Stimulated activated naive B cell treated with anti-CD40 and anti-IgM and Interleukin-4, amounts not matched to agents 10 μg/mL and 1 μg/mL and 100 μg/mL, for 72 hours (primary cell): ENCODE data around the gene MAVS.
"Not testable (repeated sequence)": the region's sequence is repeated elsewhere in the genome, so short reads cannot be mapped to it uniquely, and the experiment has no call there.

ENCODE experiments used
- ATAC-seq, 2 donors: fragments of 150-1000 bp; cut with Tn5 transposase; replicated peaks; 2 replicates each; pipeline ENCODE4 v1.10.0; 2021; ENCODE audit warnings: moderate library complexity in 1 of 2
- DNase-seq: peaks from one replicate; pipeline ENCODE4 v3.0.0; 2021
- H3K27ac Mint-ChIP-seq: one replicate; pipeline ENCODE4 v1.8.0; 2022; ENCODE audit warnings: mild to moderate bottlenecking, mixed read lengths
- H3K27me3 Mint-ChIP-seq, 2 donors: one replicate each; pipeline ENCODE4 v1.8.0; 2022; ENCODE audit warnings: mixed read lengths in 2 of 2
- H3K36me3 Mint-ChIP-seq, 2 donors: one replicate each; pipeline ENCODE4 v1.8.0; 2022; ENCODE audit warnings: mixed read lengths in 2 of 2, mild to moderate bottlenecking in 1 of 2
- H3K4me1 Mint-ChIP-seq, 2 donors: one replicate each; pipeline ENCODE4 v1.8.0; 2022; ENCODE audit warnings: mixed read lengths in 2 of 2, mild to moderate bottlenecking in 1 of 2
- H3K4me3 Mint-ChIP-seq, 2 donors: one replicate each; pipeline ENCODE4 v1.8.0; 2022; ENCODE audit warnings: mild to moderate bottlenecking in 2 of 2, mixed read lengths in 2 of 2, moderate library complexity in 1 of 2
- H3K9me3 Mint-ChIP-seq, 2 donors: one replicate each; pipeline ENCODE4 v1.8.0; 2022; ENCODE audit warnings: mixed read lengths in 2 of 2, mild to moderate bottlenecking in 1 of 2

MAVS gene

GRCh38 chr20:3821996-3822395 lies 24.6 kb upstream of the MAVS start:
- Mint-ChIP-seq H3K9me3 (no peaks in the 10 kb centered on the region), H3K4me3 (peak overlapping the region; percentile 87 to 95)

GRCh38 chr20:3823881-3824280 lies 22.8 kb upstream of the MAVS start:
- ATAC-seq, result no peak
- H3K27me3 Mint-ChIP-seq, result no peaks in the 10 kb centered on the region
- peaks cover 14 to 31% of the 10 kb centered on the region in 2 donors for H3K4me1 Mint-ChIP-seq
- H3K4me3 Mint-ChIP-seq, result no peak overlapping the region
- peaks cover 26 to 45% of the 10 kb centered on the region in 2 donors for H3K36me3 Mint-ChIP-seq
- H3K9me3 Mint-ChIP-seq, result no peaks in the 10 kb centered on the region
- no peak overlapping the region for H3K27ac Mint-ChIP-seq
- DNase-seq, result no peak

More at GRCh38 chr20:3821996-3822395, 24.6 kb upstream of the MAVS start:
- DNase-seq (no peak), ATAC-seq (no peak)
- peak overlapping the region; percentile 98 for H3K27ac Mint-ChIP-seq
- no peaks in the 10 kb centered on the region for H3K27me3 Mint-ChIP-seq
- peaks cover 21 to 32% of the 10 kb centered on the region in 2 donors for H3K36me3 Mint-ChIP-seq
- peaks cover 20 to 39% of the 10 kb centered on the region in 2 donors for H3K4me1 Mint-ChIP-seq

DNA sequence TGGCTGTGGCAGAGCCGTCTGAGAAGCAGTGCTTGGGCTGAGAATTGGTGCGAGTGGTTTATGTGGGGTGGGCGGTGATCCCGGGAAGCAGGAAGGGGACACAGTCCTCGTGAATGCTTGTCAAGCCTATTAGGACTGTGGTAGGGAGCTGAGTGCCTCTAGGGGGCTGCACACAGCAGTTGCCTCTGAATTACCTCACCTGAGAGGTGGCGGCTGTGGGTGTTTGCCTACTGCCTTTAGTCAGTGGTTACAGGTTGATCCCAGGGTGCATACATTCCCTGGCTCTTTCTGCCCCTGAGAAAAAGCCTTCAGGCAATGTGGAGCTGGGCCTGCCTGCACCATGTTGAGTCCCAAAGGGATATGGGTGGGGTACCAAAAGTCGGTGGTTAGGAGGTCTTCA lies 21.1 kb upstream of the MAVS start:
- Mint-ChIP-seq H3K4me1 (peaks cover 14 to 18% of the 10 kb centered on the region in 2 donors), H3K27me3 (no peaks in the 10 kb centered on the region), H3K36me3 (peaks cover 29 to 45% of the 10 kb centered on the region in 2 donors), H3K9me3 (no peaks in the 10 kb centered on the region), H3K4me3 (no peak overlapping the region), H3K27ac (no peak overlapping the region)
- ATAC-seq, result no peak
- no peak for DNase-seq

DNA sequence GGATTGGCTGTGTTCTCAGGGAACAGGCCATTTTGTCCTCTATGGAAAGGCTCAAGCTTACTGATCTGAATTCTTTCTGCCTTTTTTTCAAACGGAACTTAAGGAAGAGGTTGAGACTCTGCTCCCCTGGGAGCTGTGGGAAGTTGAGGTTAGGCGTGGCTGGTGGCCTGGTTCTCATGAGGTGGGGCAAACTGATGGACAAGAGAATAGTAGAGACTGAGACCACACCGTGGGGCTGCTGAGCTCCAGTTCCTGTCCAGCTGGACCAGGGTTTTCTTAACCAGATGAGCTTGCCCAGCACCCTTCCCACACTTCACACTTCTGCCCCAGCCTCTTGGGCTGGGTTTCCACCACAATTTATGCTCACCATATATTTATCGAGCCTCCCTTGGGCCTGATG lies 20.2 kb upstream of the MAVS start:
- H3K27me3 Mint-ChIP-seq, result no peaks in the 10 kb centered on the region
- peaks cover 31 to 45% of the 10 kb centered on the region in 2 donors for H3K36me3 Mint-ChIP-seq
- DNase-seq (no peak), ATAC-seq (no peak)
- no peak overlapping the region for H3K4me3 Mint-ChIP-seq
- no peaks in the 10 kb centered on the region for H3K9me3 Mint-ChIP-seq
- peaks cover 11 to 14% of the 10 kb centered on the region in 2 donors for H3K4me1 Mint-ChIP-seq
- H3K27ac Mint-ChIP-seq, result no peak overlapping the region

GRCh38 chr20:3828798-3829197 lies 17.8 kb upstream of the MAVS start:
- no peak for ATAC-seq
- peaks cover 8 to 9% of the 10 kb centered on the region in 2 donors for H3K4me1 Mint-ChIP-seq
- no peak for DNase-seq
- H3K36me3 Mint-ChIP-seq, result peaks cover 27 to 35% of the 10 kb centered on the region in 2 donors
- H3K9me3 Mint-ChIP-seq, result no peaks in the 10 kb centered on the region
- no peak overlapping the region for H3K27ac Mint-ChIP-seq
- H3K4me3 Mint-ChIP-seq, result no peak overlapping the region
- H3K27me3 Mint-ChIP-seq, result no peaks in the 10 kb centered on the region

DNA sequence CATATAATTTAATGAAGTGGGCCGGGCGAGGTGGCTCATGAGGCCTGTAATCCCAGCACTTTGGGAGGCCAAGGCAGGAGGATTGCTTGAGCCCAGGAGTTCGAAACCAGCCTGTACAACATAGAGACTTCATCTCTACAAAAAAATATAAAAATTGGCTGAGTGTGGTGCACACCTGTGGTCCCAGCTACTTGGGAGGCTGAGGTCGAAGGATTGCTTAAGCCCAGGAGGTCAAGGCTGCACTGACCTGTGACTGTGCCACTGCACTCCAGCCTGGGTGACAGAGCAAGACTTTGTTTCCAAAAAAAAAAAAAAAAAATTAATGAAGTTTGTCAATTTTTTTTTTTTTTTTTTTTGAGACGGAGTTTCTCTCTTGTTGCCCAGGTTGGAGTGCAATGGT lies 16.7 kb upstream of the MAVS start:
- H3K4me3 Mint-ChIP-seq, H3K27ac Mint-ChIP-seq, H3K4me1 Mint-ChIP-seq, H3K9me3 Mint-ChIP-seq, ATAC-seq, DNase-seq, H3K27me3 Mint-ChIP-seq: not testable (repeated sequence)
- H3K36me3 Mint-ChIP-seq, result peaks cover 23 to 31% of the 10 kb centered on the region in 2 donors

DNA sequence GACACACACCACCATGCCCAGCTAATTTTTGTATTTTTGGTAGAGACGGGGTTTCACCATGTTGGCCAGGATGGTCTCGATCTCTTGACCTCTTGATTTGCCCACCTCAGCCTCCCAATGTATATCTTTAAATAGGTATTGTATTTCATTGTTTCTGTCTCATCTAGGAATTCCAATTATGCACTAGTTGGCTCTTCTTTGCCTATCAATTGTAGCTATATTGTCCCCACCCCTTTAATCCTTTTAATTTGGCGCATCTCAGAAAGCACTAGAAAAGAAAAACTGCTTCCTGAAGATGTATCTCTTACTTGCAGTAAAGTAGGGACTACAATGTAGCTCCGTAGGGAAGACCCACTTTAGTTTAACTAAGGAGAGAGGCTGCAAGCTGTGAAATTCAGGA lies 10.5 kb upstream of the MAVS start:
- Mint-ChIP-seq H3K27ac (no peak overlapping the region), H3K36me3 (peaks cover 6 to 9% of the 10 kb centered on the region in 2 donors), H3K9me3 (no peaks in the 10 kb centered on the region), H3K27me3 (no peaks in the 10 kb centered on the region), H3K4me3 (no peak overlapping the region), H3K4me1 (peaks cover 0 to 3% of the 10 kb centered on the region in 2 donors)
- DNase-seq, result no peak
- no peak for ATAC-seq

DNA sequence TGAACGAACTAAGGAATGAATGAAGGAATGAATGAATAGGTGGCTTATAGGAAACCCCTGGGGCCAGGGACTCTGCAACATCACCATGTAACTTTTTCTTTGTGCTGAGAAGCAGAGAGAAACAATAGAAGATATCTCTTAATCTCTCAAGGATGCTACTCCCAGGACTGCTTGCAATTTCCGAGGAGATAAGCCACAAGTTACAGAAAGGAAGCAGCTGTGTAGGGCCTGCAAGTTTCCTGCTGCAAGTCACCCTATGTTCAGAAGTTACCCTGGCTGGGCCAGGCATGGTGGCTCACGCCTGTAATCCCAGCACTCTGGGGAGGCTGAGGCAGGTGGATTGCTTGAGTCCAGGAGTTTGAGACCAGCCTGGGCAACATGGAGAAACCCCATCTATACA lies 7.3 kb upstream of the MAVS start:
- H3K27ac Mint-ChIP-seq, result no peak overlapping the region
- DNase-seq (no peak), ATAC-seq (no peak)
- H3K4me1 Mint-ChIP-seq, result peaks cover 0 to 3% of the 10 kb centered on the region in 2 donors
- H3K27me3 Mint-ChIP-seq, result no peaks in the 10 kb centered on the region
- H3K4me3 Mint-ChIP-seq, result no peak overlapping the region
- peaks cover 5 to 9% of the 10 kb centered on the region in 2 donors for H3K36me3 Mint-ChIP-seq
- H3K9me3 Mint-ChIP-seq, result no peaks in the 10 kb centered on the region

GRCh38 chr20:3840201-3840600 lies 6.4 kb upstream of the MAVS start:
- not testable (repeated sequence) for H3K4me3 Mint-ChIP-seq

DNA sequence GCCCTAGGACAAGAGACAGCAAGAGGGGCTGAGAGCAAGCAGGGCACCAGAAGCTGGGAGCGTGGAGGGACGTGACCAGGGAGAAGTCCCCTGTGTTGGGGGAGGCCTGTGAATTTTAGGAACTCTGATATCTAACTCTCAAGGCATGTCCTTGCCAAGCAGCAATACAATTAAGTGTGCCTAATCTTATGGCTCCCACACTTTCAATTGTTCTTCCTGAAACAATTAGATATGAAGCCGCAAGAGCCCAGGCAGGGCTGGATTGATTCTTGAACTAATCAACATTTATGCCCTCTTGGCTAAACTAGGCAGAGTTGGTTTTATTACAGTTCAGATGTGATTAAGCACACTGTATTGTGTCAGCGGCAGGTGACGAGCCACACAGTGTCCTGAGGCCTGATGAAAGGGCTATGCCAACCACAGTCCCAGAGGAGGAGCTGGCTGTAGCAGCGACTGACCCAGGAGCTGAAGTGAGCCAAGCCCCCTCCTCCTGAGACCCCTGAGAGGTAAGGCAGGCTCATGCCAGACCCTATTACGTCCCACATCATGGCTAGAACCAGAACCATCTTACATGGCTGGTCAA lies 4.2 kb upstream of the MAVS start:
- Mint-ChIP-seq H3K36me3 (peaks cover 4 to 6% of the 10 kb centered on the region in 2 donors), H3K27ac (no peak overlapping the region), H3K4me3 (no peak overlapping the region)

More at GRCh38 chr20:3840201-3840600, 6.4 kb upstream of the MAVS start:
- not testable (repeated sequence) for H3K36me3 Mint-ChIP-seq, H3K4me1 Mint-ChIP-seq, H3K9me3 Mint-ChIP-seq, DNase-seq, ATAC-seq, H3K27me3 Mint-ChIP-seq
- H3K27ac Mint-ChIP-seq, result peak overlapping the region; percentile 83

DNA sequence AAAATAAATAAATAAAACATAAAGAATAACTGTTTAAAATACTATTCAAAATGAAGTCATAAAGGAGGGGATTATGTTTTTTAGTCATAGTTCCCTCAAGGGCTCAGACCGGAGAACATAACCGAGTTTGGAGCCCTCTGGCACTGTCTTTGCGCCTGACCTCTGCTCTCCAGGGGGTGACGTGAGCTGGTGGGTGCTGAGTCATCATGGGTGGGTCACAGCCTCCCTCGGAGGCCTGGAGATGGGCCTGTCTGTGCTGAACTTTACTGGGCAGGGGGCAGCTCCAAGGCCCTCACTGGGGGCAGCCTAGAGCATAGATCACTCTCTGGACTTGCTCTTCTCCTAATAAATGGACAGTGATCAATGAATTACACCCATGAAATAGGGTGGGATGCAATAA lies 3.1 kb upstream of the MAVS start:
- no peak overlapping the region for H3K4me3 Mint-ChIP-seq
- H3K9me3 Mint-ChIP-seq, result no peaks in the 10 kb centered on the region
- peaks cover 12 to 25% of the 10 kb centered on the region in 2 donors for H3K4me1 Mint-ChIP-seq
- peaks cover 6% of the 10 kb centered on the region in 2 donors for H3K36me3 Mint-ChIP-seq
- H3K27me3 Mint-ChIP-seq, result no peaks in the 10 kb centered on the region
- DNase-seq (no peak), ATAC-seq (no peak)
- no peak overlapping the region for H3K27ac Mint-ChIP-seq

More for the DNA sequence above, 4.2 kb upstream of the MAVS start:
- DNase-seq, result no peak
- Mint-ChIP-seq H3K27me3 (no peaks in the 10 kb centered on the region), H3K4me1 (peaks cover 5 to 14% of the 10 kb centered on the region in 2 donors), H3K9me3 (no peaks in the 10 kb centered on the region)
- ATAC-seq, result no peak

DNA sequence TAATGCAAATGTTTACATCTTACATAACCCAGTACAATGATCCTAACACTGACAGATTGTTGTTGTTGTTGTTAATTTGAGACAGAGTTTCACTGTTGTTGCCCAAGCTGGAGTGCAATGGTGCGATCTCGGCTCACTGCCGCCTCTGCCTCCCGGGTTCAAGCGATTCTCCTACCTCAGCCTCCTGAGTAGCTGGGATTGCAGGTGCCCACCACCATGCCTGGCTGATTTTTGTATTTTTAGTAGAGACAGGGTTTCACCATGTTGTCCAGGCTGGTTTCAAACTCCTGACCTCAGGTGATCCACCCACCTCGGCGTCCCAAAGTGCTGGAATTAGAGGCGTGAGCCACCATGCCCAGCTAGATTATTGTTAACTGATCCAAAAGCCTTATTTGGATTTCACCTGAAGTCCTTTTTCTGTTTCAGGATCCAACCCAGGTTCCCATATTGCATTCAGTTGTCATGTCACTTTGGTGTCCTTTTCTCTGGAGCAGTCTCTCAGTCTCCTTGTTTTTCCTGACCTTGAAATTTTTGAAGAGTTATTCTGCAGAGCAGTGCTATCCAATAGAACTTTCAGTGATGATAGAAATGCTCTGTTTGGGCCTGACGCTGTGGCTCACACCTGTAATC lies 2.5 kb upstream of the MAVS start:
- not testable (repeated sequence) for H3K4me3 Mint-ChIP-seq, DNase-seq, H3K27ac Mint-ChIP-seq, H3K9me3 Mint-ChIP-seq, H3K36me3 Mint-ChIP-seq, H3K27me3 Mint-ChIP-seq, ATAC-seq
- H3K4me1 Mint-ChIP-seq, result peaks cover 15 to 31% of the 10 kb centered on the region in 2 donors

GRCh38 chr20:3846378-3846739 lies 275 bp upstream of the MAVS start:
- Mint-ChIP-seq H3K9me3 (no peaks in the 10 kb centered on the region), H3K27me3 (no peaks in the 10 kb centered on the region), H3K27ac (peak overlapping the region; percentile 95), H3K4me3 (peak overlapping the region; percentile 91 to 94), H3K36me3 (peaks cover 4 to 14% of the 10 kb centered on the region in 2 donors), H3K4me1 (peaks cover 15 to 35% of the 10 kb centered on the region in 2 donors)
- ATAC-seq (no peak), DNase-seq (no peak)

GRCh38 chr20:3847429-3847940 lies 851 bp downstream of the MAVS start:
- ATAC-seq (no peak), DNase-seq (no peak)
- Mint-ChIP-seq H3K4me1 (peaks cover 15 to 35% of the 10 kb centered on the region in 2 donors), H3K36me3 (peaks cover 4 to 14% of the 10 kb centered on the region in 2 donors), H3K27me3 (no peaks in the 10 kb centered on the region), H3K9me3 (no peaks in the 10 kb centered on the region), H3K27ac (peak overlapping the region; percentile 95), H3K4me3 (peak overlapping the region; percentile 91 to 94)

DNA sequence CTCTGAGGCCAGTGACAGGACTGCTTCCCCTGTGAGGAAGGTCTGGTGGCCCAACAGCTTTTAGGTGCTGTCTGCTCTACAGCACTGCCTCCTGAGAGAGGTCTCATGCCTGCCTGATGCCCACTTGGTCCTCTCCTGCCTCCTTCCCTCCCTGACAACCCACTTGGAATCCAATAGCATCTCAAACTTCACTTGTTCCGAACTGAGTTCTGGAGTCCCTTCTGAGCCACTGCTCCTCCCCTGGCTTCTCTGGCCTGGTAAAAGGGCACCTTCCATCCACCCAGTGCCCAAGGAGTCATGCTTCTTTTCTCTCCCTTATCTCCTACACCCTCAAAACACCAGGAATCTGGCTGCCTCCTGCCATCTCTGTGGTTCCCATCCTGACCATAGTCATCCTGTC lies 1.9 kb downstream of the MAVS start:
- H3K9me3 Mint-ChIP-seq, result no peaks in the 10 kb centered on the region
- H3K27me3 Mint-ChIP-seq, result no peaks in the 10 kb centered on the region
- peak overlapping the region; percentile 46 to 91 for H3K4me3 Mint-ChIP-seq
- peaks cover 15 to 35% of the 10 kb centered on the region in 2 donors for H3K4me1 Mint-ChIP-seq
- H3K27ac Mint-ChIP-seq, result peak overlapping the region; percentile 74
- ATAC-seq, result no peak
- no peak for DNase-seq
- peaks cover 4 to 14% of the 10 kb centered on the region in 2 donors for H3K36me3 Mint-ChIP-seq
